Activated CD4-positive, alpha-beta T cell treated with anti-CD3 and anti-CD28 coated beads for 4 hours (primary cell): Measurements from ENCODE around the gene TUBA1B.

ENCODE experiments used
- DNase-seq, 2 donors: peaks; one replicate each; pipeline ENCODE4 v3.0.0-alpha.2; 2020

TUBA1B gene

GRCh38 chr12:49089821-49090773 is 41.1 kb downstream of the TUBA1B start:
- DNase-seq = peak in 1 of 2 donors; percentile 38

DNA sequence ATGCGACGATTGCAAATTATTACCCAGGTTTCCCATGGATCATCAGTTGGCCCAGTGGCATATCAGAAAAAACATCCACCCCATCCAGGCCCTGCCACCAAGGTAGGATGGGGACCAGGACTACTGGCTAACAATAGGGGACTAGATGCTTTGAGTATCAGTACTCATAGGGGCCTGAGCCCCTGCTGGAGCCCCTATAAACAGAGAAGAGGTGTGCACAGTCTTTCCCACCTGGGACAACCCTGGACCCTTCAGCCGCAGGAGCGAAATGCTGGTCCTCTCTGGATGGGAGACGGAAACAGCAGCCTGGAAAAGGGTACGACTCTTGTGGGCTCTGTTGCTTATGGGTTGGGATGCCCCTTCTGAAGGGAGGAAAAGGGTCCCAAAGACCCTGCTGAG is 42.3 kb downstream of the TUBA1B start:
- DNase-seq = no peak

- DNase-seq = peak; percentile 68 to 69
These were observed 42.9 kb downstream of the TUBA1B start for GRCh38 chr12:49088150-49088931.

DNA sequence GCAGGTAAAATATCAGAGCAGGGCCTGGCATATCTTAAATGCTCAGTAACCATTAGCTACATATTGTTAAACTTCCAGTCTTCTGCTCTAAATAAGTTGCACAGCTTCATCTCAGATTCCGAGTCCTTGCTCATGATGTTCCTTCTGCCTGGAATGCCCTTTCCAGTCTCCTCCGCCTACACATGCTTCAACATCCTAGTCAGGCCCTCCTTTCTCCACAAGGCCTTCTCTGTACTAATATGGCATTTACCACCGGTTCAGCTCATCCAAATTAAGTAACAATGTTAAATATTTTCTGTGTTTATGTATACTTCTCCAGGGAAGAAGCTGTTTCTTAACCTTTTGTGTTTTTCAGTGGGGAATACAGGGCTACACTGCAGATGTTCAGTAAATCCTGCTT is 45.1 kb downstream of the TUBA1B start:
- DNase-seq = no peak

DNA sequence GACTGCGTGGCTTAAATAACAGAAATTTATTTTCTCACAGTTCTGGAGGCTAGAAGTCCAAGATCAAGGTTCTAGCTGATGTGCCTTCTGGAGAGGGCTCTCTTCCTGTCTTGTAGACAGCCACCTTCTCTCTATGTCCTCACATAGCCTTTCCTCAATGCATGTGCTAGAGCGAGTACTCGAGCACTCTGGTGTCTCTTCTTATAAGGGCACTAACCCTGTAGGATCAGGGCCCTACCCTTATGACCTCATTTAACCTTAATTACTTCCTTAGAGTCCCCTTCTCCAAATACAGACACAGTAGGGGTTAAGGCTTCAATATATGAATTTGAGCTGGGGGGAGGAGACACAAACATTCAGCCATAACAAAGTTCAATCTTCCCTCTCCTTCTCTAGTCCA is 46.8 kb downstream of the TUBA1B start:
- no peak for DNase-seq

- DNase-seq = no peak
These were observed 51.4 kb downstream of the TUBA1B start for GRCh38 chr12:49079793-49080192.
